Parathyroid adenoma (tissue), 2 donors: ENCODE data around the gene CFAP97D2.
A peak's percentile ranks its signal among the peaks of the same experiment; 100 is the strongest.

Experiments
- H2AFZ ChIP-seq: fragments of 300-600 bp; sonication (generic); one replicate; pipeline ENCODE4 v1.7.0; 2017; ENCODE audit warnings: antibody characterized with exemption, mild to moderate bottlenecking
- H3K27ac ChIP-seq: fragments of 300-600 bp; sonication (generic); one replicate; pipeline ENCODE4 v1.7.0; 2017
- H3K27me3 ChIP-seq: fragments of 300-600 bp; sonication (generic); one replicate; pipeline ENCODE4 v1.7.0; 2017; ENCODE audit warnings: low read length; ENCODE audit not compliant: control insufficient read depth, insufficient read depth
- H3K36me3 ChIP-seq: fragments of 300-600 bp; sonication (generic); one replicate; pipeline ENCODE4 v1.7.0; 2017; ENCODE audit warnings: low read length; ENCODE audit not compliant: control insufficient read depth, insufficient read depth
- H3K4me1 ChIP-seq: fragments of 300-600 bp; sonication (generic); one replicate; pipeline ENCODE4 v1.7.0; 2017; ENCODE audit warnings: control low read depth
- H3K4me2 ChIP-seq: fragments of 300-600 bp; sonication (generic); one replicate; pipeline ENCODE4 v1.7.0; 2017; ENCODE audit warnings: low read length
- H3K4me3 ChIP-seq: fragments of 300-600 bp; sonication (generic); one replicate; pipeline ENCODE4 v1.7.0; 2017; ENCODE audit warnings: low read depth, low read length
- H3K79me2 ChIP-seq: fragments of 300-600 bp; sonication (generic); one replicate; pipeline ENCODE4 v1.7.0; 2017; ENCODE audit warnings: control low read depth
- H3K9ac ChIP-seq: fragments of 300-600 bp; sonication (generic); one replicate; pipeline ENCODE4 v1.7.0; 2017; ENCODE audit warnings: mild to moderate bottlenecking
- H3K9me3 ChIP-seq: fragments of 300-600 bp; sonication (generic); one replicate; pipeline ENCODE4 v1.7.0; 2017; ENCODE audit warnings: low read length; ENCODE audit not compliant: control insufficient read depth
- TF ChIP-seq, protein P1 (sequence below): fragments of 300-600 bp; sonication (generic); IDR thresholded peaks from one replicate; pipeline ENCODE4 v1.7.0; 2017; ENCODE audit warnings: antibody characterized with exemption, mild to moderate bottlenecking
- donor health status: primary hyperparathyroidism.

The CFAP97D2 gene

DNA sequence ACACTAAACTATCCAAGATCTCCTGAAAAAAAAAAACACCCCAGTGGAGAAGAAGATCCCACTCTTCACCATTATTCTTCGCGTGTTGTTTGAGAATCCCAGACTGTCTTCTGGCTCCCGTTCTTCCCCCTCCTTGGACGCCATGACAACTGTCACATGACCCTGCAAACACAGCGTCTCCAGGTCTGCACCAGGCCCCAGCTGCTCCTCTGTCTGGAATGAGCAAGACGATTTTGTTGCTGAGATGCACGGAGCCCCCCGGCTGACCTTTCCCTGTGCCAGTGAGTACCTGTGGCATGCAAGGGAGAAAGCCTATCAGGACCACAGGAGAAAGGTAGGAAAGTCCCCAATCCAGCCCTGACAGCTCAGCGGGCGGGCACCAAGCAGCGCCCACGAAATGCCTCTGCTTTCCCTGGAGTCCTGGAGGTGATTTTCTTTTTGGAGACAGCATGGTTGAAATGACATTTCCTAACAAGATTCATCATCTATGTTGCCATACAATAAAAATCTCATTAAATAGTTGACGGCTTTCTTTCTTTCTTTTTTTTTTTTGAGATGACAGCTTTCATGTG, at the start of gene CFAP97D2:
TSS of gene CFAP97D2 (plus strand) at position 171 of the 572 bp plus-strand sequence. CDS start at position 245, 74 bp downstream.
- H3K4me3 ChIP-seq, result no peak within 1 kb of the TSS
- TF ChIP-seq, protein P1, sequence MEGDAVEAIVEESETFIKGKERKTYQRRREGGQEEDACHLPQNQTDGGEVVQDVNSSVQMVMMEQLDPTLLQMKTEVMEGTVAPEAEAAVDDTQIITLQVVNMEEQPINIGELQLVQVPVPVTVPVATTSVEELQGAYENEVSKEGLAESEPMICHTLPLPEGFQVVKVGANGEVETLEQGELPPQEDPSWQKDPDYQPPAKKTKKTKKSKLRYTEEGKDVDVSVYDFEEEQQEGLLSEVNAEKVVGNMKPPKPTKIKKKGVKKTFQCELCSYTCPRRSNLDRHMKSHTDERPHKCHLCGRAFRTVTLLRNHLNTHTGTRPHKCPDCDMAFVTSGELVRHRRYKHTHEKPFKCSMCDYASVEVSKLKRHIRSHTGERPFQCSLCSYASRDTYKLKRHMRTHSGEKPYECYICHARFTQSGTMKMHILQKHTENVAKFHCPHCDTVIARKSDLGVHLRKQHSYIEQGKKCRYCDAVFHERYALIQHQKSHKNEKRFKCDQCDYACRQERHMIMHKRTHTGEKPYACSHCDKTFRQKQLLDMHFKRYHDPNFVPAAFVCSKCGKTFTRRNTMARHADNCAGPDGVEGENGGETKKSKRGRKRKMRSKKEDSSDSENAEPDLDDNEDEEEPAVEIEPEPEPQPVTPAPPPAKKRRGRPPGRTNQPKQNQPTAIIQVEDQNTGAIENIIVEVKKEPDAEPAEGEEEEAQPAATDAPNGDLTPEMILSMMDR, result no peak
- H3K79me2 ChIP-seq, result no peaks in the 10 kb centered on the region
- H3K27ac ChIP-seq, result no peak within 1 kb of the TSS
- H3K9ac ChIP-seq, result no peak within 1 kb of the TSS
- H3K9me3 ChIP-seq, result no peaks in the 10 kb centered on the region
- no peaks in the 10 kb centered on the region for H3K4me1 ChIP-seq
- H3K4me2 ChIP-seq, result no peak within 1 kb of the TSS
- H3K27me3 ChIP-seq, result no peaks in the 10 kb centered on the region
- no peak within 1 kb of the TSS for H2AFZ ChIP-seq
- H3K36me3 ChIP-seq, result no peaks in the 10 kb centered on the region

DNA sequence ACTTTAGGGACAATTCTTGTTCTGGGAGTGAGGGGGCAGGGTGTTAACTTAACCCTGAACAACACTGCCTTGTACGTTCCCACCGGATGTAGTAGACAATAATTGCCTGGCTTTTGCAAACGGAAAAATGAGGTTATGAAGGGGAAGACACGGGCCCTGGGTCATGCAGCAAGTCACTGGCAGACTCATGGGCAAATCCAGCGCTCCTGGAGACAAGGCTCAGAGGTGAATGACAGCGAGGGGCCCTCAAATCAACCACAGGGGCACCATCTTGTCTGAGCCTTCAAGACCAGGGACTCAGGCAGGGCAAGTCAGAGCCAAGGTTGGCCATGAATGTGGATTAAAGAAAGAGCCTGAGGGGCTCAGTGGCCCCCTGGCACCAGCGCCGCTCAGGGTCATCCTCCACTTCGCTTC, 49.4 kb upstream of the CFAP97D2 start:
- Histone ChIP-seq H3K27me3 (no peaks in the 10 kb centered on the region), H3K79me2 (peaks cover 2% of the 10 kb centered on the region), H2AFZ (no peak overlapping the region), H3K4me3 (no peak overlapping the region), H3K4me2 (no peak overlapping the region), H3K9me3 (no peaks in the 10 kb centered on the region), H3K36me3 (no peaks in the 10 kb centered on the region), H3K9ac (no peak overlapping the region), H3K4me1 (no peaks in the 10 kb centered on the region), H3K27ac (peak overlapping the region; percentile 32)
- TF ChIP-seq, protein P1, result no peak

DNA sequence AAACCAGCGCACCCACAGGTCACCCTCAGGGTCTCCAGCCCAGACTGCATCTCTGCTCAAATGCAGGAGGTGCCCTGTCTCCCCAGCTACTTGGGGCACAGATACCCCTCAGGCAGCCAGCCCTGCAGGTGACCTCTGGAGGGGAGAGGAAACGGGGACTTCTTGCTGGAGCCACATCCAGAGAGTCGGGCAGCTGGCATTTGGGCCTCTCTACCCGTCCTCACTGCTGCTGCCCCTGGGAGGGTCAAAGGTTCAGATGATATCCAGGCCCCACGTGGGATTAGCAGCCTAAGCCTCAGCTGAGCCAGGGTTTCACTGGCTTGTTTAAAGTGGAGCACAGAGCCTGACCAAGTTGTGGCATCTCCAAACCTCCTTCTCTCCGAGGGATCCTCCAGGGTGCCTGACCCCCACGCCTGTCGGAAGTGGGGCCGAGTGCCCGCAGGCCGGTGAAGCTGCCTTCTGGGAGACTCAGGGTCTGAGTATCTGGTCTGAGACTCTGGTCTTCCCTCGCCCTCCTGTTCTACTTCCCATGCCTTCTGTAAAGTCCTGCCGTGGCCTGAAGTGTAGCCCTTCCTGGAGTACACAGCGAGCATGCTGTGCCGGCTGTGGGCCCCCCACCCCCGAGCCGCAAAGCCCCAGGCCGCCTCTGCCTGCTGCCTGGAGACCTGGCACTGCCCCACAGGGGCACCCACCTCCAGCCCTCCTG, 48.8 kb upstream of the CFAP97D2 start:
- Histone ChIP-seq H3K27me3 (no peaks in the 10 kb centered on the region), H3K27ac (peak overlapping the region; percentile 66), H3K4me2 (peak overlapping the region; percentile 60), H3K4me1 (no peaks in the 10 kb centered on the region), H3K79me2 (peaks cover 2% of the 10 kb centered on the region), H3K36me3 (no peaks in the 10 kb centered on the region), H2AFZ (peak overlapping the region; percentile 63), H3K9ac (no peak overlapping the region), H3K4me3 (peak overlapping the region; percentile 44), H3K9me3 (no peaks in the 10 kb centered on the region)
- TF ChIP-seq, protein P1, result no peak

DNA sequence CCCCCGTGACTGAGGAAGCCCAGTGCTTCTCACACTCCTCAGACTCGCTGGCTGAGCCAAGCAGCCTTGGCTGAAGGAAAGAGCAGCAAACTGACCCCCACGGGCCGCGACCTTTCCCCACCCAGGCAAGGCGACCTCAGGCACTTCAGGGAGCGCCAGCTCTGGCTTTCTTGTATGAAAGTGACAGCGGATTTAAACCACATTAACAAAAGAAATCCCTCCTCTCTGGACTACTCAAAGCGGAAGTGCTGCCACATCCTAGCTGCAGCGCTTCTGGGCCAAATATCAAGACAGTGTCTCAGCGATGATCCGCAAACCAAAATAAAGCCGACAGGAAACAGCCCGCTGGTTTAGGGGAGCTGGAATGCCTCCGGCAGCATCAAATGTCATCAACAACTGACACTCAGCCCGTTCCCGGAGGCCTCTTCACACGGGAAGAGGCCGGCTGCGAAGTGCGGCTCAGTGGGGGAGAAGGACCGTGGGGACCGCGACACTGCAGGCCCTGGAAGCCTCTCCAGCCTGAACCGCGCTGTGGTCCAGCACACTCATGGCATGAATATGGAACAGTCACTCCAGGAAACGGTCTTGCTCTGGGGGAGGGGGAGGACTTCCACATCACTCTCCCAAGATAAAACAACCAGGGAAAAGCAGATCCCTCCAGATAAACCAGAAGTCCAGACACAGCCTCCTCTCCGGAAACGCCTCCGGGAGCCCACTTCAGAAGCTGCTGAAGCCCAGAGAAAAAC, 48.0 kb upstream of the CFAP97D2 start:
- TF ChIP-seq, protein P1, result no peak
- H3K4me2 ChIP-seq, result peak overlapping the region; percentile 60
- no peaks in the 10 kb centered on the region for H3K36me3 ChIP-seq
- peak overlapping the region; percentile 44 for H3K4me3 ChIP-seq
- peak overlapping the region; percentile 66 for H3K27ac ChIP-seq
- no peaks in the 10 kb centered on the region for H3K27me3 ChIP-seq
- peaks cover 2% of the 10 kb centered on the region for H3K79me2 ChIP-seq
- no peaks in the 10 kb centered on the region for H3K9me3 ChIP-seq
- no peaks in the 10 kb centered on the region for H3K4me1 ChIP-seq
- H3K9ac ChIP-seq, result no peak overlapping the region
- peak overlapping the region; percentile 63 for H2AFZ ChIP-seq
